WTC11 (cell line): ENCODE measurements around the gene RNF212B. TPM values are rescaled to one million over a fixed set of nuclear protein-coding genes. Genes with fewer than 3 reads are reported as not detected.
"Not testable (repeated sequence)": the region's sequence is repeated elsewhere in the genome, so short reads cannot be mapped to it uniquely, and the experiment has no call there.

Experiments used
- ATAC-seq: fragments of 200-7000 bp; cut with Tn5 transposase; 2 replicates; pipeline ENCODE4 v1.10.0; 2021; ENCODE audit warnings: mild to moderate bottlenecking, moderate library complexity
- CTCF ChIA-PET: fragments of 300-600 bp; sonication (Branson Sonifier 250); formaldehyde crosslinking; loops from one replicate; lab custom pipeline; 2021; ENCODE audit warnings: antibody characterized with exemption; lab: Charles Lee
- POLR2A ChIA-PET: fragments of 350-600 bp; sonication (Branson Sonifier 250); formaldehyde crosslinking; loops from one replicate; lab custom pipeline; 2021; ENCODE audit warnings: antibody characterized with exemption; lab: Charles Lee
- DNase-seq: peaks from one replicate; pipeline ENCODE4 v3.0.0; 2021; ENCODE audit warnings: low spot score
- H3K27ac Mint-ChIP-seq: 2 replicates; pipeline ENCODE4 v1.8.0; 2021; ENCODE audit warnings: mixed read lengths
- H3K27me3 Mint-ChIP-seq: 2 replicates; pipeline ENCODE4 v1.8.0; 2021; ENCODE audit warnings: low read depth, mild to moderate bottlenecking, moderate library complexity, mixed read lengths
- H3K36me3 Mint-ChIP-seq: 2 replicates; pipeline ENCODE4 v1.8.0; 2021; ENCODE audit warnings: mixed read lengths
- H3K4me1 Mint-ChIP-seq: 2 replicates; pipeline ENCODE4 v1.8.0; 2022; ENCODE audit warnings: mixed read lengths
- H3K4me3 Mint-ChIP-seq: 2 replicates; pipeline ENCODE4 v1.8.0; 2021; ENCODE audit warnings: mild to moderate bottlenecking, moderate library complexity, mixed read lengths
- H3K9me3 Mint-ChIP-seq: 2 replicates; pipeline ENCODE4 v1.8.0; 2021; ENCODE audit warnings: mixed read lengths
- AFF4 ChIP-seq: sonication (generic); formaldehyde crosslinking; IDR thresholded peaks from 2 replicates; pipeline ENCODE4 v1.8.1; 2023; ENCODE audit warnings: mild to moderate bottlenecking, missing genetic modification reagents, borderline replicate concordance
- ATF2 ChIP-seq: sonication (generic); formaldehyde crosslinking; IDR thresholded peaks from 2 replicates; pipeline ENCODE4 v1.8.1; 2022; ENCODE audit warnings: low read depth, missing genetic modification reagents, borderline replicate concordance
- ATF3 ChIP-seq: sonication (generic); formaldehyde crosslinking; conservative IDR thresholded peaks from 2 replicates; pipeline ENCODE4 v1.8.1; 2022; ENCODE audit warnings: mild to moderate bottlenecking, missing genetic modification reagents
- E2F1 ChIP-seq: sonication (generic); formaldehyde crosslinking; IDR thresholded peaks from 2 replicates; pipeline ENCODE4 v1.8.0; 2022; ENCODE audit warnings: mild to moderate bottlenecking, missing genetic modification reagents
- ERG ChIP-seq: fragments of 250-450 bp; sonication (Bioruptor Pico); IDR thresholded peaks from 2 replicates; pipeline ENCODE4 v1.8.0; 2021; ENCODE audit warnings: mild to moderate bottlenecking
- GABPB1 ChIP-seq: sonication (generic); formaldehyde crosslinking; IDR thresholded peaks from 2 replicates; pipeline ENCODE4 v1.8.1; 2023; ENCODE audit warnings: mild to moderate bottlenecking, missing genetic modification reagents
- KAT7 ChIP-seq: sonication (generic); formaldehyde crosslinking; IDR thresholded peaks from 2 replicates; pipeline ENCODE4 v1.8.1; 2023; ENCODE audit warnings: missing genetic modification reagents, mild to moderate bottlenecking, borderline replicate concordance
- MAX ChIP-seq: sonication (generic); formaldehyde crosslinking; IDR thresholded peaks from 2 replicates; pipeline ENCODE4 v1.8.0; 2022; ENCODE audit warnings: mild to moderate bottlenecking, missing genetic modification reagents
- NFE2L1 ChIP-seq: sonication (generic); formaldehyde crosslinking; IDR thresholded peaks from 2 replicates; pipeline ENCODE4 v1.8.1; 2023; ENCODE audit warnings: missing genetic modification reagents
- NR2C2 ChIP-seq: sonication (generic); formaldehyde crosslinking; IDR thresholded peaks from 2 replicates; pipeline ENCODE4 v1.8.0; 2022; ENCODE audit warnings: mild to moderate bottlenecking, missing genetic modification reagents
- PREB ChIP-seq: sonication (generic); formaldehyde crosslinking; IDR thresholded peaks from 2 replicates; pipeline ENCODE4 v1.8.1; 2022; ENCODE audit warnings: mild to moderate bottlenecking, missing genetic modification reagents, moderate library complexity, borderline replicate concordance
- ZNF219 ChIP-seq: sonication (generic); formaldehyde crosslinking; IDR thresholded peaks from 2 replicates; pipeline ENCODE4 v1.8.0; 2023; ENCODE audit warnings: missing genetic modification reagents, mild to moderate bottlenecking, borderline replicate concordance
- ZNF232 ChIP-seq: sonication (generic); formaldehyde crosslinking; IDR thresholded peaks from 2 replicates; pipeline ENCODE4 v1.8.0; 2022; ENCODE audit warnings: mild to moderate bottlenecking, missing genetic modification reagents
- ZNF532 ChIP-seq: fragments of 250-450 bp; sonication (Bioruptor Pico); IDR thresholded peaks from 2 replicates; pipeline ENCODE4 v1.9.0; 2021; ENCODE audit warnings: mild to moderate bottlenecking, borderline replicate concordance
- total RNA-seq: library from RNA; stranded (reverse); gene quantifications from 3 replicates; pipeline ENCODE4 v1.2.3, GENCODE V29; 2021

RNF212B gene
- total RNA-seq, 1 experiment from 2014 or later: 0.46 TPM

GRCh38 chr14:23240661-23241060 lies 2.9 kb downstream of the RNF212B start (continued):
- no peak for TF ChIP-seq ATF2 (CRISPR knock-in tag)
- no peak for TF ChIP-seq NFE2L1 (CRISPR knock-in tag)
- no peak for TF ChIP-seq E2F1 (CRISPR knock-in tag)
- no peak for TF ChIP-seq AFF4 (CRISPR knock-in tag)
- TF ChIP-seq ZNF219: no peak
- no peak for TF ChIP-seq ATF3 (CRISPR knock-in tag)
- no peak for TF ChIP-seq MAX (CRISPR knock-in tag)
- no peak for TF ChIP-seq ZNF532
- no peak for TF ChIP-seq KAT7 (CRISPR knock-in tag)
- no peak for TF ChIP-seq ERG (CRISPR knock-in tag)
- TF ChIP-seq NR2C2 (CRISPR knock-in tag): no peak
- TF ChIP-seq PREB (CRISPR knock-in tag): no peak
- no peak for TF ChIP-seq ZNF232 (CRISPR knock-in tag)
- no peak for TF ChIP-seq GABPB1 (CRISPR knock-in tag)

GRCh38 chr14:23241061-23241715 lies 3.5 kb downstream of the RNF212B start:
- POLR2A ChIA-PET: not testable (repeated sequence)
- CTCF ChIA-PET: interaction anchor here (0.6 to 1.1 kb wide), 3 partner anchors 121 to 953 kb away, joined by 3 to 4 read pairs (median 3); no protein-coding TSS in a partner anchor

More at GRCh38 chr14:23241061-23241715, 3.5 kb downstream of the RNF212B start:
- not testable (repeated sequence) for H3K4me1 Mint-ChIP-seq, ATAC-seq, H3K36me3 Mint-ChIP-seq, H3K27me3 Mint-ChIP-seq, H3K27ac Mint-ChIP-seq, DNase-seq, H3K9me3 Mint-ChIP-seq, H3K4me3 Mint-ChIP-seq
